NCI-H1436 treated with DMSO at 0.1 percent for 48 hours (cell line): ENCODE results near the gene LRRIQ3.
"Not testable (repeated sequence)": the region's sequence is repeated elsewhere in the genome, so short reads cannot be mapped to it uniquely, and the experiment has no call there.

Experiments
- DNase-seq: peaks from one replicate; lab custom pipeline; 2025; lab: John Stamatoyannopoulos, UW

LRRIQ3 gene

GRCh38 chr1:74197657-74198552 is at the start of gene LRRIQ3, which contains the start of gene FPGT:
Gene LRRIQ3 (minus strand): TSS chr1:74198176. CDS start chr1:74183684, 14,492 bp downstream.
Gene FPGT (plus strand): TSS chr1:74198242. CDS start chr1:74198279, 37 bp downstream.
- DNase-seq, result peak; percentile 67

GRCh38 chr1:74246315-74246714 is 48.3 kb upstream of the LRRIQ3 start:
- DNase-seq, result no peak

GRCh38 chr1:74245168-74245772 is 47.3 kb upstream of the LRRIQ3 start:
- DNase-seq, result no peak

GRCh38 chr1:74237787-74238186 is 39.8 kb upstream of the LRRIQ3 start:
- DNase-seq, result no peak

- no peak for DNase-seq
Observed at GRCh38 chr1:74237035-74237434, 39.1 kb upstream of the LRRIQ3 start.

GRCh38 chr1:74236440-74236839 is 38.5 kb upstream of the LRRIQ3 start:
- no peak for DNase-seq

- DNase-seq, result no peak
Observed at GRCh38 chr1:74235153-74235552, 37.2 kb upstream of the LRRIQ3 start, which contains the start of gene TNNI3K. Gene TNNI3K (plus strand): TSS chr1:74235387. CDS start chr1:74235452, 65 bp downstream.

GRCh38 chr1:74223453-74223852 is 25.5 kb upstream of the LRRIQ3 start:
- DNase-seq, result no peak

GRCh38 chr1:74222701-74223100 is 24.7 kb upstream of the LRRIQ3 start:
- no peak for DNase-seq

- no peak for DNase-seq
Observed at GRCh38 chr1:74215229-74215628, 17.3 kb upstream of the LRRIQ3 start.

GRCh38 chr1:74205266-74205665 is 7.3 kb upstream of the LRRIQ3 start:
- DNase-seq, result no peak

GRCh38 chr1:74199504-74199903 is 1.5 kb upstream of the LRRIQ3 start:
- DNase-seq, result no peak

- DNase-seq, result no peak
Observed at GRCh38 chr1:74197255-74197654, 721 bp downstream of the LRRIQ3 start.

- DNase-seq, result no peak
Observed at GRCh38 chr1:74195339-74195738, 2.6 kb downstream of the LRRIQ3 start.

GRCh38 chr1:74193908-74194307 is 4.1 kb downstream of the LRRIQ3 start:
- DNase-seq, result no peak

- no peak for DNase-seq
Observed at GRCh38 chr1:74180490-74180889, 17.5 kb downstream of the LRRIQ3 start.

GRCh38 chr1:74174423-74174822 is 23.6 kb downstream of the LRRIQ3 start:
- not testable (repeated sequence) for DNase-seq

GRCh38 chr1:74162333-74162732 is 35.6 kb downstream of the LRRIQ3 start:
- DNase-seq, result no peak

- DNase-seq, result no peak
Observed at GRCh38 chr1:74161497-74161896, 36.5 kb downstream of the LRRIQ3 start.

GRCh38 chr1:74160046-74160445 is 37.9 kb downstream of the LRRIQ3 start:
- no peak for DNase-seq

GRCh38 chr1:74145086-74145485 is 52.9 kb downstream of the LRRIQ3 start:
- no peak for DNase-seq

GRCh38 chr1:74117370-74117769 is 80.6 kb downstream of the LRRIQ3 start:
- DNase-seq, result not testable (repeated sequence)

GRCh38 chr1:74113333-74113732 is 84.6 kb downstream of the LRRIQ3 start:
- DNase-seq, result no peak
